ENCODE measurements around the gene PLA2G10.
"Not testable (repeated sequence)": the region's sequence is repeated elsewhere in the genome, so short reads cannot be mapped to it uniquely, and the experiment has no call there.

The PLA2G10 gene

GRCh38 chr16:14694129-14694528 lies at the start of gene PLA2G10:
Gene PLA2G10 (minus strand): TSS chr16:14694308. CDS start chr16:14694229, 79 bp downstream.
- not testable (repeated sequence) for H3K9me3 ChIP-seq (ENCODE audit: control insufficient read depth in 2 of 2, low read length in 2 of 2); H3K4me3 ChIP-seq (ENCODE audit: low read length in 2 of 2); H3K27ac ChIP-seq (ENCODE audit: low read length); H3K27me3 ChIP-seq (ENCODE audit: control insufficient read depth in 1 of 2, insufficient read depth in 2 of 2, low read length in 2 of 2); H3K9ac ChIP-seq (ENCODE audit: low read length in 2 of 2); H3K36me3 ChIP-seq (ENCODE audit: control insufficient read depth in 2 of 2, insufficient read depth in 2 of 2, low read length in 2 of 2); H3K4me1 ChIP-seq (ENCODE audit: control insufficient read depth, insufficient read depth, low read length)

DNA sequence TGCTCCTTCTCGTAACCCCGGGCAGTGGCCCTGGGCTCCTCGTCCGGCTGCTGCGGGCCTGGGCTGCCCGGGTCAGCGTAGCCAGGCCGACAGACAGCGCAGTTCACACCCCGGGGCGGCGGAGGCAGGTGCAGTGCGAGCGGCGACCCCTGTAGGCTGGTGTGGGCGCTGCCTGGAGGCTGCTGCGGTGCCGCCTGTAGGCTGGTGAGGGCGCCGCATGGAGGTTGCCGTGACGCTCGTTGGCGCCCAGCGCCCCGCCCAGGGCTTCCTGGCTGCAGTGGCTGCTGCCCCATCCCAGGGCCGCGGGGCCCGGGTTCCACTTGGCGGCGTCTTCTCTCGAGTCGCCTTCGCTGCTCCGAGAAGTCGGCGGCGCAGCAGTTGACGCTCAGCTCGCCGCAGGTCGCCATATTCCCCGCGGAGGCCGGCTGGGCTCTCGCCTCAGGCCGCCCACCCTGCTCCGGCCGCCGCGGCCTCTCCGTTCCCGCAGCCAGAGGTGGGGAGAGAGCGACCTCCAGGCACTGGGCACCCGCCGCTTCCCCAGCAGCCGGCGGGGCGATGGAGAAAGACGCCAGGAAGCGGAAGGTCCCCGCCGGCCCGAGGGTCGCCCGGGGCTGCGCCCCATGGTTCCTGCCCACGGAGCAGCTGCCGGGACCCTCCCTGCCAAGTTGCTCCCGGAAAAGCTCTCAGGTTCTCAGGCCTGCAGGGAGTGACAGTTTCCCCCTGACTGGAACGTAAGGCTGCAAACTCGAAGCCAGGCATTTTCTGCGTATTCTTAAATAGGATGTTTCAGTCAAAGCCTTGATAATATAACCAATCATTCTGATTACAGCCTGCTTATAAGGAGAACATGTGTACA lies 48.4 kb upstream of the PLA2G10 start, which contains the start of gene NPIPA2:
Gene NPIPA2, plus strand, starts transcription at position 261 of the 856 bp plus-strand sequence. CDS start 5,533 bp downstream, outside the sequence.
- not testable (repeated sequence) for H3K36me3 ChIP-seq (ENCODE audit: control insufficient read depth in 2 of 2, insufficient read depth in 2 of 2, low read length in 2 of 2); H3K9me3 ChIP-seq (ENCODE audit: control insufficient read depth in 2 of 2, low read length in 2 of 2); H3K4me3 ChIP-seq (ENCODE audit: low read length in 2 of 2)

DNA sequence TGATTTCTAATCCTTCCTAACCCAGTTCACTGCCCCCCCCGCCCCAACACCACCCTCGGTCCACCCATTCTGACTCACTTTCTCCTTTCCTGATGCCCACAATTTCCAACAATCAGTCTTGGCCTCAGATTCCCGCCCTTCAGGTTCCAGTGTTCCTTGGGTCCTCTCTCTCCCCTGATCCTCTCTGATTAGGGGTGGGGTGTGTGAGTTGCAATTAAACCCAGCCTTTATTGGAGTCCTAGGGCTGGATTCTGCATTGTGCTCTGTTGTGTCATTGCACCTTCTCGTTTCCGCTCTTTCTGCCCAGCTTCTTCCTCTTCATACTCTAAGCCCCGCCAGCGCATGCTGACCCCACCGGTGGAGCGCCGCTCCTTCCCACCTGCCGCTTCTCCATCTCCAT lies 47.7 kb upstream of the PLA2G10 start:
- H3K27me3 ChIP-seq (ENCODE audit: control insufficient read depth in 1 of 2, insufficient read depth in 2 of 2, low read length in 2 of 2); H3K9me3 ChIP-seq (ENCODE audit: control insufficient read depth in 2 of 2, low read length in 2 of 2); H3K4me1 ChIP-seq (ENCODE audit: control insufficient read depth, insufficient read depth, low read length); H3K27ac ChIP-seq (ENCODE audit: low read length); H3K4me3 ChIP-seq (ENCODE audit: low read length in 2 of 2); H3K9ac ChIP-seq (ENCODE audit: low read length in 2 of 2); H3K36me3 ChIP-seq (ENCODE audit: control insufficient read depth in 2 of 2, insufficient read depth in 2 of 2, low read length in 2 of 2): not testable (repeated sequence)

More for the DNA sequence above, 48.4 kb upstream of the PLA2G10 start, which contains the start of gene NPIPA2:
- not testable (repeated sequence) for H3K4me1 ChIP-seq (ENCODE audit: control insufficient read depth, insufficient read depth, low read length); H3K27ac ChIP-seq (ENCODE audit: low read length); H3K27me3 ChIP-seq (ENCODE audit: control insufficient read depth in 1 of 2, insufficient read depth in 2 of 2, low read length in 2 of 2); H3K9ac ChIP-seq (ENCODE audit: low read length in 2 of 2)

GRCh38 chr16:14740832-14741385 lies 46.8 kb upstream of the PLA2G10 start:
- not testable (repeated sequence) for H3K27ac ChIP-seq (ENCODE audit: low read length); H3K9ac ChIP-seq (ENCODE audit: low read length in 2 of 2); H3K4me1 ChIP-seq (ENCODE audit: control insufficient read depth, insufficient read depth, low read length); H3K9me3 ChIP-seq (ENCODE audit: control insufficient read depth in 2 of 2, low read length in 2 of 2); H3K27me3 ChIP-seq (ENCODE audit: control insufficient read depth in 1 of 2, insufficient read depth in 2 of 2, low read length in 2 of 2); H3K4me3 ChIP-seq (ENCODE audit: low read length in 2 of 2); H3K36me3 ChIP-seq (ENCODE audit: control insufficient read depth in 2 of 2, insufficient read depth in 2 of 2, low read length in 2 of 2)

DNA sequence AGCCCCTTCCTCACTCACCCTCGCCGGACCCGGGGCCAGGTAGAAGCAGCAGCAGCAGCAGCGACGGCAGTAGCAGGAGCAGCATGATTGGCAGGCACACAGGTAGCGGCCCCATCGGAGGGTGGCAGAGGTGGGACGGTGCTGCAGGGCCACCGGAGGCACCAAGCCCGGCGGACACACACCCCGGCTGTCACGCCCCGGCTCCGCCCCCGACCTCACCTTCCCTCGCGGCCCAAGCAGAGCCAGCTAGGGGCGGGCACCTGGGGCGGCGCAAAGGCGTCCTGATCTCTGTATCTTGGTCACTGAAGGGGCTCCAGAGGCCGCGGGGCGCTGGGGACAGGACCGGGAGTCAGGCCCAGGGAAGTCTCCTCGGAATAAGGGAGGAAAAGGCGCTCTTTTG lies 39.1 kb upstream of the PLA2G10 start:
- not testable (repeated sequence) for H3K9ac ChIP-seq (ENCODE audit: low read length in 2 of 2); H3K36me3 ChIP-seq (ENCODE audit: control insufficient read depth in 2 of 2, insufficient read depth in 2 of 2, low read length in 2 of 2); H3K9me3 ChIP-seq (ENCODE audit: control insufficient read depth in 2 of 2, low read length in 2 of 2); H3K4me3 ChIP-seq (ENCODE audit: low read length in 2 of 2); H3K4me1 ChIP-seq (ENCODE audit: control insufficient read depth, insufficient read depth, low read length); H3K27me3 ChIP-seq (ENCODE audit: control insufficient read depth in 1 of 2, insufficient read depth in 2 of 2, low read length in 2 of 2); H3K27ac ChIP-seq (ENCODE audit: low read length)

- not testable (repeated sequence) for H3K9ac ChIP-seq (ENCODE audit: low read length in 2 of 2); H3K36me3 ChIP-seq (ENCODE audit: control insufficient read depth in 2 of 2, insufficient read depth in 2 of 2, low read length in 2 of 2); H3K27me3 ChIP-seq (ENCODE audit: control insufficient read depth in 1 of 2, insufficient read depth in 2 of 2, low read length in 2 of 2); H3K27ac ChIP-seq (ENCODE audit: low read length); H3K4me1 ChIP-seq (ENCODE audit: control insufficient read depth, insufficient read depth, low read length); H3K4me3 ChIP-seq (ENCODE audit: low read length in 2 of 2); H3K9me3 ChIP-seq (ENCODE audit: control insufficient read depth in 2 of 2, low read length in 2 of 2)
Measured at GRCh38 chr16:14703156-14704011, 9.3 kb upstream of the PLA2G10 start, which contains the start of gene NPIPA3. Gene NPIPA3 (plus strand): TSS chr16:14703411. CDS start chr16:14708944, 5,533 bp downstream.

DNA sequence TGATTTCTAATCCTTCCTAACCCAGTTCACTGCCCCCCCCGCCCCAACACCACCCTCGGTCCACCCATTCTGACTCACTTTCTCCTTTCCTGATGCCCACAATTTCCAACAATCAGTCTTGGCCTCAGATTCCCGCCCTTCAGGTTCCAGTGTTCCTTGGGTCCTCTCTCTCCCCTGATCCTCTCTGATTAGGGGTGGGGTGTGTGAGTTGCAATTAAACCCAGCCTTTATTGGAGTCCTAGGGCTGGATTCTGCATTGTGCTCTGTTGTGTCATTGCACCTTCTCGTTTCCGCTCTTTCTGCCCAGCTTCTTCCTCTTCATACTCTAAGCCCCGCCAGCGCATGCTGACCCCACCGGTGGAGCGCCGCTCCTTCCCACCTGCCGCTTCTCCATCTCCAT lies 8.6 kb upstream of the PLA2G10 start:
- not testable (repeated sequence) for H3K9ac ChIP-seq (ENCODE audit: low read length in 2 of 2); H3K27me3 ChIP-seq (ENCODE audit: control insufficient read depth in 1 of 2, insufficient read depth in 2 of 2, low read length in 2 of 2); H3K4me1 ChIP-seq (ENCODE audit: control insufficient read depth, insufficient read depth, low read length); H3K36me3 ChIP-seq (ENCODE audit: control insufficient read depth in 2 of 2, insufficient read depth in 2 of 2, low read length in 2 of 2); H3K4me3 ChIP-seq (ENCODE audit: low read length in 2 of 2); H3K9me3 ChIP-seq (ENCODE audit: control insufficient read depth in 2 of 2, low read length in 2 of 2); H3K27ac ChIP-seq (ENCODE audit: low read length)

GRCh38 chr16:14701859-14702258 lies 7.8 kb upstream of the PLA2G10 start:
- not testable (repeated sequence) for H3K4me1 ChIP-seq (ENCODE audit: control insufficient read depth, insufficient read depth, low read length); H3K4me3 ChIP-seq (ENCODE audit: low read length in 2 of 2); H3K27ac ChIP-seq (ENCODE audit: low read length); H3K9me3 ChIP-seq (ENCODE audit: control insufficient read depth in 2 of 2, low read length in 2 of 2); H3K36me3 ChIP-seq (ENCODE audit: control insufficient read depth in 2 of 2, insufficient read depth in 2 of 2, low read length in 2 of 2); H3K9ac ChIP-seq (ENCODE audit: low read length in 2 of 2); H3K27me3 ChIP-seq (ENCODE audit: control insufficient read depth in 1 of 2, insufficient read depth in 2 of 2, low read length in 2 of 2)

GRCh38 chr16:14685870-14686793 lies 8.0 kb downstream of the PLA2G10 start:
- H3K36me3 ChIP-seq (ENCODE audit: control insufficient read depth in 2 of 2, insufficient read depth in 2 of 2, low read length in 2 of 2); H3K9me3 ChIP-seq (ENCODE audit: control insufficient read depth in 2 of 2, low read length in 2 of 2); H3K27me3 ChIP-seq (ENCODE audit: control insufficient read depth in 1 of 2, insufficient read depth in 2 of 2, low read length in 2 of 2); H3K4me1 ChIP-seq (ENCODE audit: control insufficient read depth, insufficient read depth, low read length); H3K27ac ChIP-seq (ENCODE audit: low read length); H3K9ac ChIP-seq (ENCODE audit: low read length in 2 of 2); H3K4me3 ChIP-seq (ENCODE audit: low read length in 2 of 2): not testable (repeated sequence)

DNA sequence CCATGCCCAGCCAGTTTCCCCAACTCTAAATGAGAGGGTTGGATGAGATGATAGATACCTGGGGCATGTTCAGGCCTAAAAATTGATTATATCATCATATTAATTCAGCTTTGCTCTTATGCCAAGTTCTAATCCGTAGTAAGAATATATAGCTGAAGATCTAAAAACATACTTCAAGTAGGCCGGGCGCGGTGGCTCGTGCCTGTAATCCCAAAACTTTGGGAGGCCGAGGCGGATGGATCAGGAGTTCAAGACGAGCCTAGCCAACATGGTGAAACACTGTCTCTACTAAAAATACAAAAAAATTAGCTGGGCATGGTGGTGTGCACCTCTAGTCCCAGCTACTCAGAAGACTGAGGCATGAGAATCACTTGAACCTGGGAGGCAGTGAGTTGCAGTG lies 12.0 kb downstream of the PLA2G10 start:
- Histone ChIP-seq H3K4me3 (ENCODE audit: low read length in 2 of 2) (no peak overlapping the region), H3K27me3 (ENCODE audit: control insufficient read depth in 1 of 2, insufficient read depth in 2 of 2, low read length in 2 of 2) (peaks cover 0 to 2% of the 10 kb centered on the region in 2 donors), H3K9me3 (ENCODE audit: control insufficient read depth in 2 of 2, low read length in 2 of 2) (no peaks in the 10 kb centered on the region), H3K9ac (ENCODE audit: low read length in 2 of 2) (no peak overlapping the region), H3K36me3 (ENCODE audit: control insufficient read depth in 2 of 2, insufficient read depth in 2 of 2, low read length in 2 of 2) (no peaks in the 10 kb centered on the region), H3K4me1 (ENCODE audit: control insufficient read depth, insufficient read depth, low read length) (no peaks in the 10 kb centered on the region), H3K27ac (ENCODE audit: low read length) (no peak overlapping the region)
